ENCODE measurements around the gene ADARB2.

- TF ChIP-seq EZH2 (IDR thresholded peaks at IDR 0.05; ENCODE audit: insufficient read depth, poor library complexity, severe bottlenecking) (no peak), EZH2phosphoT487 (IDR thresholded peaks at IDR 0.05; ENCODE audit: insufficient read depth, low read depth) (no peak)
These were observed 493.7 kb downstream of the ADARB2 start for GRCh38 chr10:1243486-1244234.
